K562 (cell line): ENCODE data around the gene CYTH1. TPM values are rescaled to one million over a fixed set of nuclear protein-coding genes. Genes with fewer than 3 reads are reported as not detected.

Experiments
- ATAC-seq: fragments of 200-7000 bp; cut with Tn5 transposase; 3 replicates; pipeline ENCODE4 v1.9.1; 2020; ENCODE audit warnings: moderate library complexity
- BruUV-seq: library from RNA; stranded (reverse); fragments of 400-500 nt; replicated peaks from 2 replicates; lab custom pipeline; 2021; lab: Mats Ljungman, UMichigan
- CTCF ChIA-PET: fragments of 300-600 bp; formaldehyde crosslinking; extraction: SDS; loops from one replicate; lab custom pipeline; 2021; ENCODE audit warnings: low intra/inter-chr PET ratio; lab: Yijun Ruan, JAX
- POLR2A ChIA-PET: fragments of 300-600, 350-650 bp; sonication (Branson Sonifier 250); formaldehyde crosslinking; extraction: SDS; loops from one replicate; lab custom pipeline; 2021; ENCODE audit warnings: antibody characterized with exemption, inconsistent platforms; lab: Yijun Ruan, JAX
- DNase-seq, 4 experiments: peaks; one replicate each; pipeline versions ENCODE4 v3.0.0 to v3.0.0-alpha.2; 2011 to 2018; ENCODE audit warnings: low spot score in 3 of 4, mixed read lengths in 3 of 4; ENCODE audit errors: extremely low read depth in 1 of 4
- FAIRE-seq: peaks from 2 replicates; lab custom pipeline; 2011; peaks lifted over from hg19 to GRCh38; lab: Jason Lieb, UNC
- H2AFZ ChIP-seq: 2 replicates; pipeline ENCODE4 v1.6.0; 2011; ENCODE audit warnings: low read depth, low read length, control low read depth, inconsistent platforms
- H3K27ac ChIP-seq: fragments of 200-600 bp; 3 replicates; pipeline ENCODE4 v1.8.0; 2011; ENCODE audit warnings: low read depth, mild to moderate bottlenecking, control low read depth, inconsistent platforms, low read length, moderate library complexity, mixed read lengths; ENCODE audit errors: extremely low read depth
- H3K27me3 ChIP-seq, 2 experiments: fragments of 300-600 bp in 1 of 2; 2 replicates in 1 of 2; 3 replicates in 1 of 2; pipeline versions ENCODE4 v1.6.0 to v1.8.0; 2011; ENCODE audit warnings: inconsistent platforms in 2 of 2, low read length in 2 of 2, mild to moderate bottlenecking in 1 of 2, mixed read lengths in 1 of 2, moderate library complexity in 1 of 2; ENCODE audit not compliant: control insufficient read depth in 2 of 2, insufficient read depth in 2 of 2
- H3K36me3 ChIP-seq: fragments of 300-600 bp; 3 replicates; pipeline ENCODE4 v1.8.0; 2011; ENCODE audit warnings: mild to moderate bottlenecking, low read length, inconsistent platforms; ENCODE audit not compliant: control insufficient read depth, insufficient read depth
- H3K4me1 ChIP-seq, 2 experiments: fragments of 200-600 bp in 1 of 2; replicated peaks in 1 of 2; 2 replicates in 1 of 2; 3 replicates in 1 of 2; pipeline versions ENCODE4 v1.5.1 to v1.8.0; 2011; ENCODE audit warnings: inconsistent platforms in 2 of 2, low read length in 2 of 2, mild to moderate bottlenecking in 1 of 2, mixed read lengths in 1 of 2, moderate library complexity in 1 of 2; ENCODE audit not compliant: control insufficient read depth in 2 of 2, insufficient read depth in 2 of 2
- H3K4me2 ChIP-seq: 2 replicates; pipeline ENCODE4 v1.6.1; 2011; ENCODE audit warnings: low read length, control low read depth, inconsistent platforms, mixed read lengths; ENCODE audit not compliant: insufficient read depth
- H3K4me3 ChIP-seq: fragments of 200-600 bp; sonication (generic), shearing (Covaris generic); 2 replicates; pipeline ENCODE4 v1.5.1; 2016; ENCODE audit warnings: control low read depth, inconsistent platforms
- H3K79me2 ChIP-seq: fragments of 200-600 bp; 3 replicates; pipeline ENCODE4 v1.8.0; 2011; ENCODE audit warnings: low read length, inconsistent platforms; ENCODE audit not compliant: control insufficient read depth, insufficient read depth
- H3K9ac ChIP-seq, 2 experiments: 2 replicates each; pipeline versions ENCODE4 v1.6.0 to v1.6.1; 2011; ENCODE audit warnings: low read depth in 2 of 2, low read length in 2 of 2, control low read depth in 1 of 2, inconsistent platforms in 1 of 2, mild to moderate bottlenecking in 1 of 2, mixed read lengths in 1 of 2; ENCODE audit not compliant: insufficient read depth in 1 of 2
- H3K9me1 ChIP-seq: one replicate; pipeline ENCODE4 v1.6.0; 2011; ENCODE audit warnings: inconsistent platforms, mild to moderate bottlenecking, low read length, moderate library complexity; ENCODE audit not compliant: control insufficient read depth, insufficient read depth
- H3K9me3 ChIP-seq: replicated peaks from 2 replicates; pipeline ENCODE4 v1.5.1; 2011; ENCODE audit warnings: low read depth, low read length, inconsistent platforms; ENCODE audit not compliant: control insufficient read depth, insufficient read depth
- H4K20me1 ChIP-seq: replicated peaks from 2 replicates; pipeline ENCODE4 v1.6.1; 2011; ENCODE audit warnings: low read length, inconsistent platforms, mixed read lengths; ENCODE audit not compliant: control insufficient read depth, insufficient read depth
- ETV5 ChIP-seq: sonication (generic); formaldehyde crosslinking; IDR thresholded peaks from 2 replicates; pipeline ENCODE4 v1.4.0; 2020; ENCODE audit warnings: low read depth, mild to moderate bottlenecking, missing genetic modification reagents
- ID3 ChIP-seq, 2 experiments: fragments of 250-450 bp in 1 of 2; fragments of 450-650 bp in 1 of 2; sonication (Bioruptor Pico) in 1 of 2; IDR thresholded peaks; 2 replicates each; pipeline versions ENCODE4 v1.6.1 to v1.8.0; 2016 to 2021; ENCODE audit warnings: mild to moderate bottlenecking in 2 of 2, moderate library complexity in 2 of 2, missing compliant biosample characterization in 1 of 2, missing genetic modification characterization in 1 of 2
- KDM2B ChIP-seq: fragments of 250-450 bp; sonication (Bioruptor Pico); IDR thresholded peaks from 2 replicates; pipeline ENCODE4 v1.8.0; 2021; ENCODE audit warnings: mild to moderate bottlenecking, moderate library complexity
- NR2C1 ChIP-seq, 2 experiments: fragments of 450-650 bp; IDR thresholded peaks; 2 replicates each; pipeline ENCODE4 v1.6.1; 2017; ENCODE audit warnings: mild to moderate bottlenecking in 2 of 2, antibody characterized with exemption in 1 of 2, inconsistent platforms in 1 of 2, missing compliant biosample characterization in 1 of 2, missing genetic modification characterization in 1 of 2
- PHF20 ChIP-seq: fragments of 450-650 bp; IDR thresholded peaks from 2 replicates; pipeline ENCODE4 v1.6.1; 2018; ENCODE audit not compliant: partially characterized antibody
- RBM15 ChIP-seq: fragments of 200-400 bp; formaldehyde crosslinking; IDR thresholded peaks from 2 replicates; pipeline ENCODE4 v1.6.1; 2018; ENCODE audit warnings: mild to moderate bottlenecking, low read length, moderate library complexity; ENCODE audit not compliant: insufficient read depth
- RCOR1 ChIP-seq, 2 experiments: IDR thresholded peaks; 2 replicates each; pipeline ENCODE4 v1.6.1; 2012; ENCODE audit warnings: low read depth in 2 of 2, low read length in 2 of 2, borderline replicate concordance in 1 of 2, improper control_type of control experiment in 1 of 2
- SETDB1 ChIP-seq: IDR thresholded peaks from one replicate; pipeline ENCODE4 v1.6.1; 2012; ENCODE audit warnings: low read length, control low read depth, inconsistent platforms
- TCFL5 ChIP-seq: fragments of 250-450 bp; sonication (Bioruptor Pico); conservative IDR thresholded peaks from 2 replicates; pipeline ENCODE4 v1.6.1; 2021; ENCODE audit warnings: mild to moderate bottlenecking, moderate library complexity, matching md5 sums
- ZBTB26 ChIP-seq: fragments of 450-650 bp; formaldehyde crosslinking; IDR thresholded peaks from 2 replicates; pipeline ENCODE4 v1.4.0; 2022; ENCODE audit warnings: missing genetic modification characterization
- ZBTB5 ChIP-seq: fragments of 450-650 bp; IDR thresholded peaks from 2 replicates; pipeline ENCODE4 v1.6.1; 2017; ENCODE audit warnings: antibody characterized with exemption
- ZNF175 ChIP-seq: fragments of 200-800 bp; sonication (Bioruptor generic); IDR thresholded peaks from 2 replicates; pipeline ENCODE4 v1.6.1; 2016; ENCODE audit warnings: low read depth, mild to moderate bottlenecking, missing genetic modification characterization, missing compliant biosample characterization
- ZNF274 ChIP-seq: IDR thresholded peaks from 2 replicates; pipeline ENCODE4 v1.6.1; 2011; ENCODE audit warnings: low read depth, mild to moderate bottlenecking, low read length, moderate library complexity, borderline replicate concordance
- ZNF583 ChIP-seq: fragments of 250-450 bp; sonication (Bioruptor Pico); IDR thresholded peaks from 2 replicates; pipeline ENCODE4 v1.4.0; 2020
- WGBS: fragments of 100-300 bp; shearing (Covaris generic); methylation state at CpG from one replicate; pipeline ENCODE4 v1.1.6; 2016; ENCODE audit warnings: low coverage, mixed read lengths; ENCODE audit not compliant: insufficient coverage; ENCODE audit errors: missing lambda C conversion rate; 5-methylcytosine and 5-hydroxymethylcytosine counted together
- in situ Hi-C: fragments of 300-500 bp; cut with MboI; formaldehyde crosslinking; loops from 4 replicates; pipeline ENCODE4 v1.15.0; 2018; ENCODE audit warnings: inconsistent platforms, mixed read lengths
- intact Hi-C: fragments of 100-400 bp; cut with micrococcal nuclease; formaldehyde crosslinking; loops from 2 replicates; pipeline ENCODE4 v1.14.2; 2022
- polyA plus RNA-seq, 8 experiments: library from polyadenylated mRNA; depleted of rRNA in 4 of 8; stranded (reverse) in 5 of 8; unstranded in 3 of 8; fragments of >200 nt; fragmentation: Nextera tagmentation in 2 of 8; fragmentation: Illumina TruSeq in 1 of 8; extraction: Ambion mirVana in 2 of 8; extraction: Trizol in 1 of 8; gene quantifications; 2 replicates each; pipeline versions ENCODE4 v1.2.1 to v1.2.3, GENCODE V29; 2011 to 2014; ENCODE audit warnings: inconsistent platforms in 1 of 8, missing spikeins in 1 of 8
- total RNA-seq, 7 experiments: library from RNA; depleted of rRNA in 6 of 7; stranded (reverse); fragments of >200 nt in 6 of 7; fragmentation: Illumina TruSeq in 2 of 7; extraction: Trizol in 2 of 7; gene quantifications; 2 replicates each; pipeline versions ENCODE4 v1.2.1 to v1.2.3, GENCODE V29; 2011 to 2021; ENCODE audit warnings: low replicate concordance in 1 of 7

The CYTH1 gene
- total and polyA plus RNA-seq, 9 of the 15 experiments (the other 6 are each of a cell fraction or from before 2014, with no cell fraction given): 0.52 to 27.7 (median 16.8) TPM

GRCh38 chr17:78668847-78669246 lies 113.2 kb downstream of the CYTH1 start (continued):
- TF ChIP-seq RCOR1 (IDR thresholded peaks at IDR 0.05; ENCODE audit: borderline replicate concordance in 1 of 2, low read depth in 2 of 2, low read length in 2 of 2): no peak

- no TSS peak for BruUV-seq
- no peak for ATAC-seq
- intact Hi-C loops: no loop called here
- POLR2A ChIA-PET: no interaction called here
- Histone ChIP-seq H3K9me3 (no peaks in the 10 kb centered on the region), H3K9ac (no peak overlapping the region), H3K9me1 (peaks cover 5% of the 10 kb centered on the region), H3K27me3 (peaks cover 2 to 12% of the 10 kb centered on the region in 2 experiments; a peak in 3 of 5 replicates), H3K27ac (no peak overlapping the region), H3K4me1 (peaks cover 25 to 26% of the 10 kb centered on the region in 2 experiments), H3K4me3 (no peak overlapping the region), H2AFZ (no peak overlapping the region), H3K36me3 (no peaks in the 10 kb centered on the region), H3K4me2 (no peak overlapping the region), H3K79me2 (no peaks in the 10 kb centered on the region), H4K20me1 (peaks cover 39% of the 10 kb centered on the region)
- FAIRE-seq: no peak
- CTCF ChIA-PET: no interaction called here
- in situ Hi-C loops: no loop called here
- 75% methylated on average over 28 of the region's 30 CpGs for WGBS
- no peak for DNase-seq
- TF ChIP-seq KDM2B (no peak), ZBTB26 (CRISPR knock-in tag) (no peak), NR2C1 (IDR thresholded peaks at IDR 0.05) (no peak), NR2C1 (tag; IDR thresholded peaks at IDR 0.05) (no peak), SETDB1 (no peak), ID3 (CRISPR knock-in tag; IDR thresholded peaks at IDR 0.05) (no peak), ID3 (tag; IDR thresholded peaks at IDR 0.05) (no peak), ZNF583 (no peak), RBM15 (no peak), ETV5 (CRISPR knock-in tag) (no peak), ZNF274 (no peak), ZBTB5 (no peak), ZNF175 (no peak), TCFL5 (CRISPR knock-in tag) (no peak), PHF20 (no peak)
Observed at GRCh38 chr17:78667741-78668640, 114.1 kb downstream of the CYTH1 start.
